HL-60 (cell line): ENCODE measurements around the gene RNF152.

Experiments used
- DNase-seq, 2 experiments: peaks; one replicate each; pipeline ENCODE4 v3.0.0-alpha.2; 2010 to 2020; ENCODE audit warnings: low read depth in 1 of 2, low spot score in 1 of 2
- H3K27ac ChIP-seq: fragments of 250-450 bp; sonication (Bioruptor Pico); replicated peaks from 2 replicates; pipeline ENCODE4 v1.5.1; 2020; ENCODE audit warnings: mild to moderate bottlenecking, moderate library complexity
- H3K27me3 ChIP-seq: fragments of 250-450 bp; sonication (Bioruptor Pico); 2 replicates; pipeline ENCODE4 v1.5.1; 2021; ENCODE audit warnings: mild to moderate bottlenecking, moderate library complexity; ENCODE audit not compliant: insufficient read depth, poor library complexity, severe bottlenecking
- H3K4me3 ChIP-seq: replicated peaks from 2 replicates; pipeline ENCODE4 v1.5.1; 2011; ENCODE audit warnings: mild to moderate bottlenecking, control low read depth, low read length; ENCODE audit not compliant: insufficient read depth
- GABPA ChIP-seq: IDR thresholded peaks from 2 replicates; pipeline ENCODE4 v1.6.1; 2012; ENCODE audit warnings: low read depth
- POLR2AphosphoS5 ChIP-seq: IDR thresholded peaks from 2 replicates; pipeline ENCODE4 v1.6.1; 2012; ENCODE audit warnings: low read depth
- SPI1 ChIP-seq: IDR thresholded peaks from 2 replicates; pipeline ENCODE4 v1.6.1; 2012; ENCODE audit warnings: low read depth, mild to moderate bottlenecking, borderline replicate concordance
- TF ChIP-seq, protein P1 (sequence below): IDR thresholded peaks from 2 replicates; pipeline ENCODE4 v1.6.1; 2012; ENCODE audit warnings: low read depth; ENCODE audit not compliant: insufficient replicate concordance
- TF ChIP-seq, protein P2 (sequence below): IDR thresholded peaks from one replicate; pipeline ENCODE4 v1.5.1; 2011; ENCODE audit warnings: low read length, control low read depth, inconsistent platforms; ENCODE audit not compliant: insufficient read depth

The RNF152 gene

DNA sequence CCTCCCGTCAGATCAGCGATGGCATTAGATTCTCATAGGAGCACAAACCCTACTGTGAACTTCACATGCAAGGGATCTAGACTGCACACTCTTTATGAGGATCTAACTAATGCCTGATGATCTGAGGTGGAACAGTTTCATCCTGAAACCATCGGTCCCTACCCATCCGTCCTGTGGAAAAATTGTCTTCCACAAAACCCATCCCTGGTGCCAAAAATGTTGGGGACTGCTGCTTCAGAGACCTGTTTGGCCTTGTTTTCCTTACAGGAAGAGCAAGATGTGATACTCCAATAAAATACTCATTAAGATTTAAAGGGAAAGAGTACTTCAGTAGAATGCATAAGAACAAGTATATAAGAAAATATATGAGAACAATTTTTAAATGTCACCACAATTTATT lies 71.1 kb downstream of the RNF152 start:
- no peak overlapping the region for H3K27ac ChIP-seq
- H3K27me3 ChIP-seq: no peaks in the 10 kb centered on the region
- H3K4me3 ChIP-seq: no peak overlapping the region
- DNase-seq: no peak
- TF ChIP-seq, protein P1, sequence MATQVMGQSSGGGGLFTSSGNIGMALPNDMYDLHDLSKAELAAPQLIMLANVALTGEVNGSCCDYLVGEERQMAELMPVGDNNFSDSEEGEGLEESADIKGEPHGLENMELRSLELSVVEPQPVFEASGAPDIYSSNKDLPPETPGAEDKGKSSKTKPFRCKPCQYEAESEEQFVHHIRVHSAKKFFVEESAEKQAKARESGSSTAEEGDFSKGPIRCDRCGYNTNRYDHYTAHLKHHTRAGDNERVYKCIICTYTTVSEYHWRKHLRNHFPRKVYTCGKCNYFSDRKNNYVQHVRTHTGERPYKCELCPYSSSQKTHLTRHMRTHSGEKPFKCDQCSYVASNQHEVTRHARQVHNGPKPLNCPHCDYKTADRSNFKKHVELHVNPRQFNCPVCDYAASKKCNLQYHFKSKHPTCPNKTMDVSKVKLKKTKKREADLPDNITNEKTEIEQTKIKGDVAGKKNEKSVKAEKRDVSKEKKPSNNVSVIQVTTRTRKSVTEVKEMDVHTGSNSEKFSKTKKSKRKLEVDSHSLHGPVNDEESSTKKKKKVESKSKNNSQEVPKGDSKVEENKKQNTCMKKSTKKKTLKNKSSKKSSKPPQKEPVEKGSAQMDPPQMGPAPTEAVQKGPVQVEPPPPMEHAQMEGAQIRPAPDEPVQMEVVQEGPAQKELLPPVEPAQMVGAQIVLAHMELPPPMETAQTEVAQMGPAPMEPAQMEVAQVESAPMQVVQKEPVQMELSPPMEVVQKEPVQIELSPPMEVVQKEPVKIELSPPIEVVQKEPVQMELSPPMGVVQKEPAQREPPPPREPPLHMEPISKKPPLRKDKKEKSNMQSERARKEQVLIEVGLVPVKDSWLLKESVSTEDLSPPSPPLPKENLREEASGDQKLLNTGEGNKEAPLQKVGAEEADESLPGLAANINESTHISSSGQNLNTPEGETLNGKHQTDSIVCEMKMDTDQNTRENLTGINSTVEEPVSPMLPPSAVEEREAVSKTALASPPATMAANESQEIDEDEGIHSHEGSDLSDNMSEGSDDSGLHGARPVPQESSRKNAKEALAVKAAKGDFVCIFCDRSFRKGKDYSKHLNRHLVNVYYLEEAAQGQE: no peak
- TF ChIP-seq, protein P2, sequence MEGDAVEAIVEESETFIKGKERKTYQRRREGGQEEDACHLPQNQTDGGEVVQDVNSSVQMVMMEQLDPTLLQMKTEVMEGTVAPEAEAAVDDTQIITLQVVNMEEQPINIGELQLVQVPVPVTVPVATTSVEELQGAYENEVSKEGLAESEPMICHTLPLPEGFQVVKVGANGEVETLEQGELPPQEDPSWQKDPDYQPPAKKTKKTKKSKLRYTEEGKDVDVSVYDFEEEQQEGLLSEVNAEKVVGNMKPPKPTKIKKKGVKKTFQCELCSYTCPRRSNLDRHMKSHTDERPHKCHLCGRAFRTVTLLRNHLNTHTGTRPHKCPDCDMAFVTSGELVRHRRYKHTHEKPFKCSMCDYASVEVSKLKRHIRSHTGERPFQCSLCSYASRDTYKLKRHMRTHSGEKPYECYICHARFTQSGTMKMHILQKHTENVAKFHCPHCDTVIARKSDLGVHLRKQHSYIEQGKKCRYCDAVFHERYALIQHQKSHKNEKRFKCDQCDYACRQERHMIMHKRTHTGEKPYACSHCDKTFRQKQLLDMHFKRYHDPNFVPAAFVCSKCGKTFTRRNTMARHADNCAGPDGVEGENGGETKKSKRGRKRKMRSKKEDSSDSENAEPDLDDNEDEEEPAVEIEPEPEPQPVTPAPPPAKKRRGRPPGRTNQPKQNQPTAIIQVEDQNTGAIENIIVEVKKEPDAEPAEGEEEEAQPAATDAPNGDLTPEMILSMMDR: no peak
- TF ChIP-seq SPI1 (no peak), GABPA (no peak), POLR2AphosphoS5 (no peak)

DNA sequence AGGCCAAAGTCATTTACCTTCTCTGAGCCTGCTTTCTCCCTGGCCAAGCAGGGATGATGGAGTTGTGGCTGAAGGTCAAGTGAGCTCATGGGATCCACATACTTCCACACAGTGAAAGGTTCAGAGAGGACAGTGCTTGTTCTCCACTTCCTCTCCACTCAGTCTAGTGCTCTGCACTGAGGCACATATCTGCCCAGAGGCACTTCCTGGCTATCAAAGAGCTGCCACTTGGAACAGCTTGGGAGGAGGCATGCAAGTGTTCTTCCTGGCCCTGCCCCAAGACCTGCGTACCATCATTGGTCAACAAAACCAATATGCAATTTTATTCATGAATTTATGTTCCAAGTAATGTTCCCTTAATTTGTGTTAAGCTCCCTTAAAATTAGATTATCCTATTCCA lies 71.9 kb downstream of the RNF152 start:
- H3K27ac ChIP-seq: no peak overlapping the region
- no peak for DNase-seq
- no peak overlapping the region for H3K4me3 ChIP-seq
- TF ChIP-seq, protein P2: no peak
- TF ChIP-seq POLR2AphosphoS5: no peak
- peak; percentile 35; the same call in 1 of the 2 replicates for TF ChIP-seq SPI1
- H3K27me3 ChIP-seq: no peaks in the 10 kb centered on the region

DNA sequence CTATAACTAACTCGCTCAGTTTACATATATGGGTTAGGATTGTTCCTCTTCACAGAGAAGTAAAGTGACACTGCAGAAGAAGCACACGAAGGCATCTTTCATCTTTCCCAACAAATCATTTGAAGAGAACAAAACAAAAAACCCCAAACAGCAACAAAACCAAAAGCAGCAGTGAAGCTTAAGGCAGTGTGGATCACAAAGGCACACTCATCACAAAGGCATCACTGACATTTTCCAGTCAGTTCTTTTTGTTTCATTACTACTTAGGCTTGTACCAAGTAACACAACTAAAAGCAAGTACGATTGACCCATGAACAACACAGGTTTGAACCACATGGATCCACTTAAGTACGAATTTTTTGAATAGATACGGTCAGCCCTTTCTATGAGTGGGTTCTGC lies 75.7 kb downstream of the RNF152 start:
- no peak overlapping the region for H3K27ac ChIP-seq
- no peaks in the 10 kb centered on the region for H3K27me3 ChIP-seq
- TF ChIP-seq, protein P1: no peak
- TF ChIP-seq GABPA: no peak
- no peak for TF ChIP-seq SPI1
- TF ChIP-seq, protein P2: no peak
- no peak for TF ChIP-seq POLR2AphosphoS5
- DNase-seq: no peak
- no peak overlapping the region for H3K4me3 ChIP-seq

DNA sequence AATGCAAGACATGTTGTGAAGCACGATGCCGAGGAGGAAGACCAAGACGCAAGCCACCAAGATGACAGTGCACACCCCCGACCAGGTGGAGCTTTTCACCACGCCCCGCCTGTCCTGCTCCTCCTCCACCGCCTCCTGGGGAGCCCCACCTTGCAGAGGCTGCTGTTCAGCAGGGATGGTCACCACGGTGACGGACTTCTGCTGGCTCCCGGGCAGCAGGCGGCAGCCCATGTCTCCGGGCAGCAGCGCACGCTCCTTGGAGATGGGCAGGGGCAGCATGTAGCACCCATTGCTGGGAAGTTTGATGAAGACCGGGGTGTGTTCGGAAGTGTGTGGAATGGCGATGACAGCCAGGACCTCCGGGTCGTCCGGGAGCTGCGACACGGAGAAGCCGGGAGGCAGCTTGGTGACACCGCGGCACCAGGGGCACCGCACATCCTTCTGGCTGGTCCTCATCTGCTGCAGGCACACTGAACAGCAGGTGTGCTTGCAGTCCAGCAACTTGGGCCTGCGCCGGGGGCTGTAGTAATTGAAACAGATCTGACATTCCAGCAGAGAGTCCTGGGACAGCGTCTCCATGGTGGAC lies 76.8 kb downstream of the RNF152 start:
- DNase-seq: no peak
- Histone ChIP-seq H3K27ac (no peak overlapping the region), H3K27me3 (no peaks in the 10 kb centered on the region), H3K4me3 (no peak overlapping the region)
- TF ChIP-seq, protein P1: no peak
- TF ChIP-seq, protein P2: no peak
- TF ChIP-seq POLR2AphosphoS5 (no peak), GABPA (no peak), SPI1 (no peak)
